Hypothalamus (tissue), 51 donors: ENCODE measurements around the gene AARS1.
"Not testable (repeated sequence)": the region's sequence is repeated elsewhere in the genome, so short reads cannot be mapped to it uniquely, and the experiment has no call there.

Source experiments
- DNase-seq, 51 donors: peaks; one replicate each; lab custom pipeline; 2025; lab: John Stamatoyannopoulos, UW

Gene AARS1

DNA sequence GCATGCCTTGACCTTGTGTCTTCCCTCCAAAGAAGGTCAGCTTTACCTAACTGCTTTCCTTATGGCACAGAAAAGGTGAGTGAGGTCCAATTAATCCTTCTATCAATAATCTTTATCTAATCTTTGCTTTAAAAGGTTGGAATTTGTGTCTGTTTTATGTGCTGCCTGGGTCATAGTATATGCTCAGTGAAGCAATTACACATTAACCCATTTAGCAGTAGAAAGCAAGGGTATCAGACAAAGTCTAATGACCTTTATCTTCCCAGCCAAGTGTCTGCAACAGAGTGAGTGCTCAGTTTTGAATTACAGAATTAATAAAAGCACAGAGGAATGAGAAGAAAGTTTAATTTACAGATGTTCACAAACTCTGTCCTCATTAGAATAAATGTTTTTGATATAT lies 63.3 kb downstream of the AARS1 start:
- DNase-seq: not testable (repeated sequence)

DNA sequence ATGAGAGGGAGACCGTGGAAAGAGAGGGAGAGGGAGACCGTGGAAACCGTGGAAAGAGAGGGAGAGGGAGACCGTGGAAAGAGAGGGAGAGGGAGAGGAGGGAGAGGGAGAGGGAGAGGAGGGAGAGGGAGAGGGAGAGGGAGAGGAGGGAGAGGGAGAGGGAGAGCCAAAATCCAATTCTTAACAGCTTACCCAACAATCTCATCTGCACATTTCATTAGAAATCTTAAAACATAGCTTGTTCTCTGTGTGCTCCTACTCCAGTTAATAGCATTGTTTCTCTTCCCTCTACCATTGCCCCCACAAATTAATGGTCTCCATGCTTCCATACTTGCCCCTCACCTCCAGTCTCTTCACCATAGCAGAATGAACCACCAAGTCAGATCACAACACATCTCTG lies 63.9 kb downstream of the AARS1 start:
- DNase-seq: not testable (repeated sequence)

DNA sequence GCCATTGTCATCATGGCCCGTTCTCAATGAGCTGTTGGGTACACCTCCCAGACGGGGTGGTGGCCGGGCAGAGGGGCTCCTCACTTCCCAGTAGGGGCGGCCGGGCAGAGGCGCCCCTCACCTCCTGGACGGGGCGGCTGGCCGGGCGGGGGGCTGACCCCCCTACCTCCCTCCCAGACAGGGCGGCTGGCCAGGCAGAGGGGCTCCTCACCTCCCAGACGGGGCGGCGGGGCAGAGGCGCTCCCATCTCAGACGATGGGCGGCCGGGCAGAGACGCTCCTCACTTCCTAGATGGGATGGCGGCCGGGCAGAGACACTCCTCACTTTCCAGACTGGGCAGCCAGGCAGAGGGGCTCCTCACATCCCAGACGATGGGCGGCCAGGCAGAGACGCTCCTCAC lies 64.7 kb downstream of the AARS1 start:
- DNase-seq: not testable (repeated sequence)

DNA sequence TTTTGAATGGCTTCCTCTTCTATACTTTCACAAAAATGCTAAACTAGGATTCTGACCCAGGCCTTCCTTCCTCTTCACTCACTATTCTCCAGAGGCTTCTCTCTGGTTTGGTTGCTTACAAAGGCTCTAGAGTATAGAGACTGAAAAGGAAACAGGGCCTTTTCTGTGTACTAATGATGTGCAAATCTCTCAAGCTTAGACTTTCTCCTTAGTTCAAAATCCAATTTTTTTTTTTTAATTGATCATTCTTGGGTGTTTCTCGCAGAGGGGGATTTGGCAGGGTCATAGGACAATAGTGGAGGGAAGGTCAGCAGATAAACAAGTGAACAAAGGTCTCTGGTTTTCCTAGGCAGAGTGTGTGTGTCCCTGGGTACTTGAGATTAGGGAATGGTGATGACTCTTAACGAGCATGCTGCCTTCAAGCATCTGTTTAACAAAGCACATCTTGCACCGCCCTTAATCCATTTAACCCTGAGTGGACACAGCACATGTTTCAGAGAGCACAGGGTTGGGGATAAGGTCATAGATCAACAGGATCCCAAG lies 65.3 kb downstream of the AARS1 start:
- not testable (repeated sequence) for DNase-seq

DNA sequence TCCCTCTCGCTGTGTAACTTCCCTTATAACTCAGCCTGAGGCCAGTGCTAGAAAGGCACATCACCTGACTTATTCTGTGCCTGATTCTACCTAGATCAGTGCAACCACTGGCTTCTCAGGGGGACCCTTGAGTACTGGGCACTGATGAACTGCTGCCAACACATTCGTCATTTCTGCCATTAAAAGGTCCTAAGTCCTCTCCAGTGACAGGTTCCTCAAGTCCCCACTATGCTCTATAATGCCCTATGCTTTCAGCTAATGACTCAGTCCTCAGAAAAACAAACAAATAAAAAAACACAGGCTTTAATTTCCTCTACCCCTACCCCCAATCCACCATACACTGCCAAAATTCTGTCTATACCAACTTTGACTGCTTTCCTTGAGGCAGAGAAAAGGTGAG lies 66.1 kb downstream of the AARS1 start:
- DNase-seq: not testable (repeated sequence)

DNA sequence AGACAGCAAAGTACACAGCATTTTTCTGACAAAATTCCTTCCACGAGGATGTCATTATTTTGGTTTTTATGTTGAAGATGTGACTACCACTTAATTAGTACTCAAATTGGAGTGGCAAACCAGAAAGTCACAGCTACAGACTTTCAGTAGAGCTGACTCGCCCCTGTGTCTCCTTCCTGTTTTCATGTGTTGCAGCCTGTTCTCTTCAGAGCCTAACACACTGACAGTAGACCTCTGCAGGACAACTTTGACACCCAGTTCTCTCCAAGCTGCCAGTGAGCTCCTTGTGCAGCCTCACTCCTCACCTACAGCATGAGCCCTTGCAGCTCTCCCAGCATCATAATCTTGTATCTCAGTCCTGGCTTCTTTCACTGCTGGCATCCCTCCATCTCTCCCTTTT lies 66.7 kb downstream of the AARS1 start:
- DNase-seq: not testable (repeated sequence)

DNA sequence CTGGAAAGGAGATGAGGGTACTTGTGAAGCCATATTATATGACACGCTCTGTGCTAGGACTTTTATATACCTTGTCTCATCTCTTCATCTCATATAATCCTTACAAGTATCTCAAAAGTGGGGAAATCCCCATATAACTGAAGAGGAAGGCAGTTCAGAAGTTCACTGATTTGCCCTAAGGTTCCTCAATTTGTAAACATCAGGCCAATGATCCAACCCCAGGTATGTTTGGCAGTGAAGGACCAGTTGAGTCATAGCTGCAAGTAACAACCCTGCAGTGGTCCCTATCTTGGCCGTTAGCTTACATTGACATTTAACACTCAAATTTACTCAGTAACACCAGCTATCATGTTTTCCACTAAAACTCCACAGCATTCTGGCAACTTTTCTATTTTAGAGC lies 70.7 kb downstream of the AARS1 start:
- not testable (repeated sequence) for DNase-seq

DNA sequence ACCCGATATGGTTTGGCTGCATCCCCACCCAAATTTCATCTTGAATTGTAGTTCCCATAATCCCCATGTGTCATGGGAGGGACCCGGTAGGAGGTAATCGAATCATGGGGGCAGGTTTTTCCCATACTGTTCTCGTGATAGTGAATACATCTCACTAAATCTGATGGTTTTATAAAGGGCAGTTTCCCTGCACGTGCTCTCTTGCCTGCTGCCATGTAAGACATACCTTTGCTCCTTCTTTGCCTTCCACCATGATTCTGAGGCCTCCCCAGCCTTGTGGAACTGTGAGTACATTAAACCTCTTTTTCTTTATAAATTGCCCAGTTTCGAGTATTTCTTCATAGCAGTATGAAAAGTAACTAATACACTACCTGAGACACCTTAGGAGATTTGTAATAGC lies 82.9 kb downstream of the AARS1 start:
- DNase-seq: not testable (repeated sequence)

DNA sequence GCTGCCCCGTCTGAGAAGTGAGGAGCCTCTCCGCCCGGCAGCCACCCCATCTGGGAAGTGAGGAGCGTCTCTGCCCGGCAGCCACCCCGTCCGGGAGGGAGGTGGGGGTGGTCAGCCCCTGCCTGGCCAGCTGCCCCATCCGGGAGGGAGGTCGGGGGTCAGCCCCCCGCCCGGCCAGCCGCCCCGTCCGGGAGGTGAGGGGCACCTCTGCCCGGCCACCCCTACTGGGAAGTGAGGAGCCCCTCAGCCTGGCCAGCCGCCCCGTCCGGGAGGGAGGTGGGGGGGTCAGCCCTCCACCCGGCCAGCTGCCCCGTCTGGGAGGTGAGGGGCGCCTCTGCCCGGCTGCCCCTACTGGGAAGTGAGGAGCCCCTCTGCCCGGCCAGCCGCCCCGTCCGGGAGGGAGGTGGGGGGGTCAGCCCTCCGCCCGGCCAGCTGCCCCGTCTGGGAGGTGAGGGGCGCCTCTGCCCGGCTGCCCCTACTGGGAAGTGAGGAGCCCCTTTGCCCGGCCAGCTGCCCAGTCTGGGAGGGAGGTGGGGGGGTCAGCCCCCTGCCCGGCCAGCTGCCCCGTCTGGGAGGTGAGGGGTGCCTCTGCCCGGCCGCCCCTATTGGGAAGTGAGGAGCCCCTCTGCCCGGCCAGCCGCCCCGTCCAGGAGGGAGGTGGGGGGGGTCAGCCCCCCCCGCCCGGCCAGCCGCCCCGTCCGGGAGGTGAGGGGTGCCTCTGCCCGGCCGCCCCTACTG lies 84.5 kb downstream of the AARS1 start:
- not testable (repeated sequence) for DNase-seq

DNA sequence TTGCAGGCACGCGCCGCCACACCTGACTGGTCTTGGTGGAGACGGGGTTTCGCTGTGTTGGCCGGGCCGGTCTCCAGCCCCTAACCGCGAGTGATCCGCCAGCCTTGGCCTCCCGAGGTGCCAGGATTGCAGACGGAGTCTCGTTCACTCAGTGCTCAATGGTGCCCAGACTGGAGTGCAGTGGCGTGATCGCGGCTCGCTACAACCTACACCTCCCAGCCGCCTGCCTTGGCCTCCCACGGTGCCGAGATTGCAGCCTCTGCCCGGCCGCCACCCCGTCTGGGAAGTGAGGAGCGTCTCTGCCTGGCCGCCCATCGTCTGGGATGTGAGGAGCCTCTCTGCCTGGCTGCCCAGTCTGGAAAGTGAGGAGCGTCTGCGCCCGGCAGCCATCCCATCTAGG lies 85.3 kb downstream of the AARS1 start:
- not testable (repeated sequence) for DNase-seq

DNA sequence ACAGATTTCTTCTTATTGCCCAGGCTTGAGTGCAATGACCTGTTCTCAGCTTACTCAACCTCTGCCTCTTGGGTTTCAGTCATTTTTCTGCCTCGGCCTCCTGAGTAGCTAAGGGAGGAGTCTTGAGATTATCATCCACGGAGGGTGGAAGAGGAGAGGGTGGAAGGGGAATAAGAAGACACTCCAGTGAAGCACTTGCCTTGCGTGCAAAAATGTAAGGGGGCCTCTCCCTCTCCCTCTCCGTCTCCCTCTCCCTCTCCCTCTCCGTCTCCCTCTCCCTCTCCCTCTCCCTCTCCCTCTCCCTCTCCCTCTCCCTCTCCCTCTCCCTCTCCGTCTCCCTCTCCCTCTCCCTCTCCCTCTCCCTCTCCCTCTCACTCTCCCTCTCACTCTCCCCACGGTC lies 85.8 kb downstream of the AARS1 start:
- DNase-seq: not testable (repeated sequence)
